Left ventricle myocardium superior (tissue), 1 donor: ENCODE data around the gene EPS15. TPM values are rescaled to one million over a fixed set of nuclear protein-coding genes. Genes with fewer than 3 reads are reported as not detected.
"Not testable (repeated sequence)": the region's sequence is repeated elsewhere in the genome, so short reads cannot be mapped to it uniquely, and the experiment has no call there.

Source experiments
- ATAC-seq: fragments of 200-7000 bp; cut with Tn5 transposase; one replicate; pipeline ENCODE4 v1.9.1; 2020; ENCODE audit warnings: mild to moderate bottlenecking, moderate library complexity
- DNase-seq: peaks from one replicate; pipeline ENCODE4 v3.0.0-alpha.2; 2020
- intact Hi-C: fragments of 100-400 bp; cut with micrococcal nuclease; formaldehyde crosslinking; loops from one replicate; pipeline ENCODE4 v1.11.0; 2022
- long read RNA-seq: library from polyadenylated mRNA; unstranded; transcript quantifications from one replicate; pipeline ENCODE4 v2.0.0, GENCODE V29; 2021
- total RNA-seq: library from RNA; stranded (reverse); fragmentation: NEBNext Ultra II Directional; extraction: Animal tissue kit (Norgen Biotek cat#: 25700); gene quantifications from one replicate; pipeline ENCODE4 v1.2.1, GENCODE V29; 2021
- donor health status: DM: no; HTN: yes; CAD: no; lungs with severe emphysema.

EPS15 gene
- total RNA-seq, result 71.6 TPM
- long read RNA-seq, full-length matches to known transcripts, result 5 of 31 reads
- long read RNA-seq, partial matches to known transcripts, result 19 of 31 reads
- long read RNA-seq, other reads (novel, unspliced or antisense), result 7 of 31 reads

GRCh38 chr1:51519048-51519864, at the start of gene EPS15:
Gene EPS15, minus strand, starts transcription at chr1:51519266. Its CDS starts 35 bp downstream, at chr1:51519231.
- intact Hi-C loops, result no loop called here
- peak; percentile 85 for ATAC-seq
- peak; percentile 91 for DNase-seq

DNA sequence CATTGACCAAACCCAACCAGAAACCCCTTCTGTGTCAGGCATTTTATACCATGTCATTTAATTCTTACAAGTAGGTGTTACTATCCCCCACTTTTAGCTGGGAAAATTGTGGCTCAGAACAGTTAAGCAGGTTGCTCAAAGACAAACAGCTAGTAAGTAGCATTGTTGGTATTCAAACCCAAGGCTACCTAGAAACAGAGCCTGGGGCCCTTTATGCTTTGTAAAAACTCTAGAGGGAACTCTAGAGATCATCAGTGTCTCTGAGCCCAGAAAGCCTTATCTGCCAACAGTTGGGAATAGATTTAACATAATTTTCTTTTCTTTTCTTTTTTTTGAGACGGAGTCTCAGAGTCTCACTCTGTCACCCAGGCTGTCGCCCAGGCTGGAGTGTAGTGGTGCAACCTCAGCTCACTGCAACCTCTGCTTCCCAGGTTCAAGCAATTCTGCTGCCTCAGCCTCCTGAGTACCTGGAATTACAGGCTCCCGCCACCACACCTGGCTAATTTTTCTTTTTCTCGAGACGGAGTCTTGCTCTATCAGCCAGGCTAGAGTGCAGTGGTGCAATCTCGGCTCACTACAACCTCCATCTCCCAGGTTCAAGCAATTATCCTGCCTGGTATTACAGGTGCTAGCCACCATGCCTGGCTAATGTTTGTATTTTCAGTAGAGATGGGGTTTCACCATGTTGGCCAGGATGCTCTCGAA, 49.3 kb upstream of the EPS15 start:
- ATAC-seq (no peak), DNase-seq (no peak)
- intact Hi-C loops, result no loop called here

DNA sequence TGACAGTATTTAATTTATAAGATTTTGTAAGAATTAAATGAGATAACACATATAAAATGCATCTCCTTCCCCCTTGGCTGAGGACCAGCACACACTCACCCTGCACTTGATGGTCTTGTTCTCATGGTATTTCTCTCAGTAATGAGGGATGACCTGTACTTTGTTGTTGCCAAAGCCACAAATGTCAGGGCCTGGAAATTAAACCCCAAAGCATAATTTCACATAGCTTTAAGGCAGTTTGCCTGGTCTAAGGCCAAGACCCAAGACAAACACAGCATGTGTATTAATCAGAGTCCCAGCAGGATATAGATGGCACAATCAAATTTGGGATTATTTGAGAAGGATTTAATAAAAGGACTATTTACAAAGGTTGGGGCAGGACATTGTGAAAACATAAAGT, 48.6 kb upstream of the EPS15 start:
- ATAC-seq, result no peak
- intact Hi-C loops, result no loop called here

DNA sequence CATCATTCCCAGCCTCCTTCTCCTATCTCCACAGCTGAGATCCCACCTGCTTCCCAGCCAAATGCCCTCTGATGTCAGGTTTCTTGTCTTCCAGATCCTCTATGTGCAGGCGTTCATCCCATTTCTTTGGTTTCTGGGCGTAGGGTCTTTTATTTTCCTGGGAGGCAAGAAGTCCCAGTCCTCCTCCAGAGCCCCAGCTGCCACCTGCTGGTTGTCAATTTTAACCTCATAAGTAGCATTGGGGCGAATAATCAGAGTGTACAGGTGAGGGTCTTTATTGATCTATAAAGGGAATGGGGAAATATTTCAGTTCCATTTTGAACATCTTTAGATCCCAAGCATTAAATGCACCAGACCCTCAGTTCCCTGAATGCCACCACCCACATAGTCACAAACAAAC, 47.2 kb upstream of the EPS15 start:
- no peak for ATAC-seq
- intact Hi-C loops, result no loop called here
- DNase-seq, result no peak

More for the DNA sequence above, 48.6 kb upstream of the EPS15 start:
- no peak for DNase-seq

GRCh38 chr1:51565009-51565408, 45.9 kb upstream of the EPS15 start:
- intact Hi-C loops, result no loop called here
- DNase-seq (no peak), ATAC-seq (no peak)

GRCh38 chr1:51564124-51564523, 45.1 kb upstream of the EPS15 start:
- DNase-seq, result no peak
- ATAC-seq, result no peak
- intact Hi-C loops, result no loop called here

- intact Hi-C loops, result no loop called here
- no peak for DNase-seq
- ATAC-seq, result peak; percentile 78
These were observed 42.6 kb upstream of the EPS15 start for GRCh38 chr1:51561702-51562101.

DNA sequence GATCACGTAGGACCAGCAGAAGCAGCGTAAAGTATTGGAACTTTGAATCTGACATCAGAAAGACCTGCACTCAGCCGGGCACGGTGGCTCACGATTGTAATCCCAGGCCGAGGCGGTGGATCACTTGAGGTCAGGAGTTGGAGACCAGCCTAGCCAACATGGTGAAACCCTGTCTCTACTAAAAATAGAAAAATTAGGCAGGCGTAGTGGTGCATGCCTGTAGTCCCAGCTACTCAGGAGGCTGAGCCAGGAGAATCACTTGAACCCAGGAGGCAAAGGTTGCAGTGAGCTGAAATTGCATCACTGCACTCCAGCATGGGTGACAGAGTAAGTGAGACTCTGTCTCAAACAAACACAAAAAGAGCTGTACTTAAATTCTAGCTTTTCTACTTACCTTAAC, 41.8 kb upstream of the EPS15 start:
- DNase-seq (peak; percentile 40), ATAC-seq (peak; percentile 69)
- intact Hi-C loops, result not testable (repeated sequence)

DNA sequence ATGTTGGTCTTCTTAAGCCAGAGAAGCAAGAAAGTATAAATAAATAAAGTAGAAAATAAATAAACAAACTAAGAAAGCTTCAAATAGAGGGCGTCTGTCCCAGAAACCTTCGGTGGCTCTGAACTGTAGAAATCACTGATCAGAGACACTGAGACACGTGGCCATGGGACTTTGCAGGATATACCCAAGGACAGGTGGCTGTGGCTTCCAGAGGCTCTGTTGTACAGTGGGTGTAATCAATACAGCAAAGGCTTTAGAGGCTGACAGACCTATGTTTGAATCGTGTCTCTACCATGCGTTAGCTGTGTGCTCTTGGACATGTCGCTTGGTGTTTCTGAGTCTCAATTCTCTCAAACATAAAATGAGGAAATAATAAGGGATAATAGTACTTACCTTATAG, 41.0 kb upstream of the EPS15 start:
- intact Hi-C loops, result no loop called here
- DNase-seq, result no peak
- ATAC-seq, result no peak

DNA sequence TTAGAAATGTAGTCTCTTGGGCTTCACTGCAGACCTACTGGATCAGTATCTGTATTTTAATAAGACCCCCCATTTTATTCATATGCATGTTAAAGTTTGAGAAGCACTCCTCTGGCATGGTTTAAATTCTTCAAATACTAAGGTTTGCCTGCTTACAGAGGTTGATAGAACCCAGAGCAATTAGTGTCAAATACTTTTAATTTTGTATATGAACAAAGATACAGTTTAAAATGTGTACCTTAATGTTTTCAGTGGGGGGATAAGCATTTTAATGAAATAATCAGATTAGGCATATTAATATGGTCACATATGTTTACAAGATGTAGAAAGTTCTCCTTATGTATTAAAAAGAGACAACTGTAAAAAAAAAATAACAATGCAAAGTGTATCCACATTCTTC, 40.4 kb upstream of the EPS15 start:
- intact Hi-C loops, result no loop called here
- DNase-seq (no peak), ATAC-seq (no peak)

DNA sequence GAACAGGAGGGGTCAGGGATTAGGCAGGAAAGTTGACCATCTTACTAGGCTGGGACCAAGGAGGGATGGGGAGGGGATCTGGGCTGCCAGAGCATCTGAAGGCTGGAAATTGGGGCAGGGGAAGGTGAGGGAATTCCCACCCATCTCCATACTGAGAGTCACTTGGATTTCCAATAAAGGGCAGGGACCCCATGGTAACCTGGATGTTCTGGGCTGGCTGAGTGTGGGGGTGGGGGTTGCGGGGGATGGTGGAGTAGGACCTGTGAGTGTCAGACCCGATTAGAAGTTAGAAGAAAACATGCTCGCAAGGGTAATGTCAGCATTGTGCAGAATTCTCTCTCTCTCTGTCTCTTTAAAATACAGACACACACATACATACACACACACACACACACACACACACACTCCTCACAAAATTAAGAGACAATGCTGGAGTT, 40.0 kb upstream of the EPS15 start:
- ATAC-seq, result no peak
- no peak for DNase-seq
- intact Hi-C loops, result no loop called here

DNA sequence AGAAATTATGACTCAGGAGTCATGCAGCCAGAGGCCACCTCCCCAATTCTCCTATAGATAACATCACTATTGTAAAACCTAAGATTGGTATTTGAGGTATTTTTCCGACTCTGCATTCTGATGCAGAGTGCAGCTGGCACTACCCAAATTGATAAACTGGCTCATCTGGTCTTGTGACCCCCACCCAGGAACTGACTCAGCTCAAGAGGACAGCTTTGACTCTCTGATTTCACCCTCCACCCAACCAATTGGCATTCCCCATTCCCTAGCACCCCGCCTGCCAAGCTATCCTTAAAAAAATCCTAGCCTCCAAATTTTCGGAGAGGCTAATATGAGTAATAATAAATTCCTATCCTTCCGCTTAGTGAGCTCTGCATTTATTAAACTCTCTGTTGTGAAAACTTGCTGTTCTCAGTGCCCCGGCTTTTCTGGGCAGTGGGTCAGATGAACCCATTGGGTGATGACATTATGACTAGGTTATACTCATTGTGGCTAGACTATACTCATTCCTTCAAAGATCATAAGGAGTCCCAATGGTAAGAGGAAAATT, 39.4 kb upstream of the EPS15 start:
- ATAC-seq (no peak), DNase-seq (no peak)
- intact Hi-C loops, result no loop called here

- ATAC-seq (no peak), DNase-seq (no peak)
- intact Hi-C loops, result no loop called here
These were observed 38.1 kb upstream of the EPS15 start for GRCh38 chr1:51557168-51557567.

DNA sequence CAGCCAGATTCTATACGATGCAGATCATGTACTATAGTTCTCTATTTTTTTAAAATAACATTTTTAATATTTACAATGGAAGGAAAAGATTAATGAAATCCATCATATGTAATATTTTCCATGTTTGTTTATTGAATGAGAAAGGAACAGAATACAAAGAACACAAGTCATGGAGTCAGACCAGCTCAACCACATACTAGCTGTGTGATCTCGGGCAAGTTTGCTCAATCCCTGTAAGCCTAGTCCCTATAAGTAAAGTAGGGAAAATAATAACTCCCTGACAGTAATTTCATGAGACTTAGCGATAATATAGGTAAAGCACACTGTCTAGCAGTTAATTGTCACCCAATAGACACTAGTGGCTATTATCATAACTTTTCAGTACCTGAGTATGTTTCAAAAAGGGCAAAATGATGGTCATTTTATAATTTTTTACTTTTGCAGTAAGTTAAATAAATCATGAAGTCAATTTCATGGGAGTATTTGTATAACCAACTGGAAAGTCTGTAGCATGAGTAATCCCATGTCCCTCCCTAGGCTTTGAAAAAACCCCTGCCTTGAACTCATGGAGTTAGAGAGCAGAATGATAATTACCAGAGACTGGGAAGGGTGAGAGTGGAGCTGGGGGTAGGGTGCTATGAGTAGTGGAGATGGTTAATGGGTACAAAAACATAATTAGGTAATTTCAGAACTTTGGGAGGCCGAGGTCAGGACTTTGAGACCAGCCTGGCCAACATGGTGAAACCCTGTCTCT, 37.0 kb upstream of the EPS15 start:
- intact Hi-C loops, result no loop called here
- no peak for DNase-seq
- ATAC-seq, result no peak

DNA sequence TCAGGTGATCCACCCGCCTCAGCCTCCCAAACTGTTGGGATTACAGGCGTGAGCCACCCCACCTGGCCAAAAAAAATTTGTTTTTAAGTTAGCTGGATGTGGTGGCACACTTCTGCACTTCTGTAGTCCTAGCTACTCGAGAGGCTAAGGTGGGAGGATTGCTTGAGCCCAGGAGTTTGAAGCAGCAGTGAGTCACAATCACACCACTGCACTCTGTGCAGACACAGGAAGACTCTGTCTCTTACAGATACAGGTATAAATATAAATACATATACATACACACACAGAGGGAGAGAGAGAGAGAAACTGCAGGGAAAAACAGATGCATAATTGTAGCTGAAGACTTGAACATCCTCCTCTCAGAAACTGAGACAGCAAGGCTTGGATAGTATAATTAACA, 34.8 kb upstream of the EPS15 start:
- intact Hi-C loops, result no loop called here
- no peak for ATAC-seq

DNA sequence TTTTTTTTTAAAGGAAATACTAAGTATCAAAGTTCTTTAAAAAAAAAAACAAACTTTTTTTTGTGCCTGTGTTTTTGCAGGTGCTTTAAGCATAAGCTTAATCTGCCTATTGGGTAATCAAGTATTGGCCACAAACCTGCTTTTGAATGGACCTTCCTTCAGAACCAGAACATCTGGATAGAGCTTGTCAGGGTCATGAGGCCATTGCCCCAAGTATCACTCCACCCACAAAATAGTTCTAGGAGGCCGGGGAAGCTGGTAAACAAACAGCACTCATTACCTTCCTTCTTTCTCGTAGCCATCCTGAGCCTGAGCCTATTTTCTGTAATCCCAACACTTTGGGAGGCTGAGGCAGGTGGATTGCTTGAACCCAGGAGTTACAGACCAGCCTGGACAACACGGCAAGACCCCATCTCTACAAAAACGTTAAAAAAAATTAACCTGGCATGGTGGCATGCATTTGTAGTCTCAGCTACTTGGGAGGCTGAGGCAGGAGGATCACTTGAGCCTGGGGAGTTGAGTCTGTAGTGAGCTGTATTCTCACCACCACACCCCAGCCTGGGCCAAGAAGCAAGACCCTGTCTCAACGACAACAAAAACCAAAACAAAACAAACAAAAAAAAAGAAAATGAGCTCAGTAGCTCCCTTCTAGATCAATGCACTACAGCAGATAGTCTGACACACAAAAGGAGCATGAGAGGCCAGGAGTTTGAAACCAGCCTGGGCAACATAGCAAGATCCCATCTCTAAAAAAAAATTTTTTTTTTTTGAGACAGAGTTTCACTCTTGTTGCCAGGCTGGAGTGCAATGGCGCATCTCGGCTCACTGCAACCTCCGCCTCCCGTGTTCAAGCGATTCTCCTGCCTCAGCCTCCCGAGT, 34.1 kb upstream of the EPS15 start:
- ATAC-seq (no peak), DNase-seq (no peak)
- intact Hi-C loops, result no loop called here

More for the DNA sequence above, 34.8 kb upstream of the EPS15 start:
- no peak for DNase-seq

DNA sequence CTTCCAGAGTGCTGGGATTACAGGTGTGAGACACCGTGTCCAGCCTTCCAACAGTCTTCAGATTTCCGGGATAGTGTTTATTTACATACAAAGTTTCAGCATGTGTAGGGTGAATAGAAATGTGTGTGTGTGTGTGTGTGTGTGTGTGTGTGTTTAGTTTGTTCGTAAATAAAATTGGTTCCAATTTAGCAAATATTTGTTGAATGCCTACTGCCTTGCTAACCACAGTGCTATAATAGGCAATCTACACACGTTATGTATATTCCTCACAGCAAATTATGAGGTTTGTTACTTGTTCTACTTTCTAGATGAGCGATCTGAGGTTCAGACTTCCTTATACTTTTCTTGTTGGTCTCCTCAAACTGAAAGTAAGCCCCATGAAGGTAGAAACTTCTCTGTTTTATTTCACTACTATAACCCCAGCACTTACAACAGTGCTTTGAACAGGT, 32.8 kb upstream of the EPS15 start:
- no peak for ATAC-seq
- DNase-seq, result no peak
- intact Hi-C loops, result no loop called here

DNA sequence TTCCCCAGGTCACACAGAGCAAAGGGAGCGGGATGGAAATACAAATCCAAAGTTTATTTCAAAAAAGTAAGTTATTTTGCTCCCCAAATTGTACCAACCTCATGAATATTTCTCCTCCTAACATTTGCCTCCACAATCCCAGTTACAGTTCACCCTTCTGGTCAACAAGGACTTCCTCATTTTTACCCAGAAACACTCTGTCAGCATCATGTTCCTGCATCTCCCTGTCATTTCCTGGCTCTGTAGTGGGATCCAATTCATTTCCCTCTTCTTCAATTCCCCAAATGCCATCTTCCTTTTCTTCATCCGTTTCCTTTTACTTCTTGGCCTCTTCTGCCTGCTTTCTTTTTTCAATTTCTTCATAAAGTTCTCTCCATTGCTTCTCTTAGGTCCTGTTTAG, 32.0 kb upstream of the EPS15 start:
- no peak for DNase-seq
- ATAC-seq, result peak; percentile 39
- intact Hi-C loops, result no loop called here
